VCaP (cell line): ENCODE measurements around the gene ACTRT3.
A peak's percentile ranks its signal among the peaks of the same experiment; 100 is the strongest.

ENCODE experiments used
- H3K27ac ChIP-seq: fragments of 450-650 bp; 2 replicates; pipeline ENCODE4 v1.5.1; 2017
- TF ChIP-seq, protein P1 (sequence below): fragments of 450-650 bp; conservative IDR thresholded peaks from 2 replicates; pipeline ENCODE4 v1.5.1; 2017; ENCODE audit warnings: mild to moderate bottlenecking, moderate library complexity

ACTRT3 gene

DNA sequence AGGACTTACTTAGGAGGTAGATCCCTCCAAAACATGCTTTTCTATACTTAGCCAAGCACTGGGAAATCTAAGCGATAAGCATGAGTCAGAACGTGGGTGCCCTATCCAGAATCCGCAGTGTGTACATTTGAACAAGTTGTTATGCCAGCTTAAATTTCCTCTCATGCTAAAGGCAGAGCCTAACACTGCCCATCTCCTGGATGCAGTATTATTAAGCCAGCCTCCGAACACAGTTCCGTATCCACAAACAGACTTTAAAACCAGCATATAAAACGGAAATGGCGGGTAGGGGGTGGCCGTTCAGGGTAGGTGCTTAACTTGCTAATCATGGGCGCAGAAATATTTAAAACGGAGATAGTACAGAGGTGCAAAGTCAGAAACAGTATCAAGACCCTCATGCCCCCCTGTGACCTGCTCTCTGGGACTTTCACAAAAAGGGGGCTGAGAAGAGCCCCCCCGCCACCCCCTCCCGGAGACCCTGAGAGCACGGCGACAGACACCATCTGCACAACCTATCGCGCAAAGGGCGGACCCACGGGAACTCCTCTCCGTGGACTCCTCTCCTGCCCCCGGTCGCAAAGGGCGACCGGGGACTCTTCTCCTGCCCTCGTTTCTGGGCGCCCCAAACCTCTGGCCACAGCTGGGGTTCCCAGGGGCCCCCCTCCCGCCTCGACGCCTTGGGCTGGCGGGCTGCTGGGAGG, 42.4 kb upstream of the ACTRT3 start:
- TF ChIP-seq, protein P1, sequence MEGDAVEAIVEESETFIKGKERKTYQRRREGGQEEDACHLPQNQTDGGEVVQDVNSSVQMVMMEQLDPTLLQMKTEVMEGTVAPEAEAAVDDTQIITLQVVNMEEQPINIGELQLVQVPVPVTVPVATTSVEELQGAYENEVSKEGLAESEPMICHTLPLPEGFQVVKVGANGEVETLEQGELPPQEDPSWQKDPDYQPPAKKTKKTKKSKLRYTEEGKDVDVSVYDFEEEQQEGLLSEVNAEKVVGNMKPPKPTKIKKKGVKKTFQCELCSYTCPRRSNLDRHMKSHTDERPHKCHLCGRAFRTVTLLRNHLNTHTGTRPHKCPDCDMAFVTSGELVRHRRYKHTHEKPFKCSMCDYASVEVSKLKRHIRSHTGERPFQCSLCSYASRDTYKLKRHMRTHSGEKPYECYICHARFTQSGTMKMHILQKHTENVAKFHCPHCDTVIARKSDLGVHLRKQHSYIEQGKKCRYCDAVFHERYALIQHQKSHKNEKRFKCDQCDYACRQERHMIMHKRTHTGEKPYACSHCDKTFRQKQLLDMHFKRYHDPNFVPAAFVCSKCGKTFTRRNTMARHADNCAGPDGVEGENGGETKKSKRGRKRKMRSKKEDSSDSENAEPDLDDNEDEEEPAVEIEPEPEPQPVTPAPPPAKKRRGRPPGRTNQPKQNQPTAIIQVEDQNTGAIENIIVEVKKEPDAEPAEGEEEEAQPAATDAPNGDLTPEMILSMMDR = no peak
- peak overlapping the region; percentile 58; the same call in 1 of the 2 replicates for H3K27ac ChIP-seq

GRCh38 chr3:169809230-169809795, 40.0 kb upstream of the ACTRT3 start:
- H3K27ac ChIP-seq = no peak overlapping the region
- TF ChIP-seq, protein P1 = no peak

DNA sequence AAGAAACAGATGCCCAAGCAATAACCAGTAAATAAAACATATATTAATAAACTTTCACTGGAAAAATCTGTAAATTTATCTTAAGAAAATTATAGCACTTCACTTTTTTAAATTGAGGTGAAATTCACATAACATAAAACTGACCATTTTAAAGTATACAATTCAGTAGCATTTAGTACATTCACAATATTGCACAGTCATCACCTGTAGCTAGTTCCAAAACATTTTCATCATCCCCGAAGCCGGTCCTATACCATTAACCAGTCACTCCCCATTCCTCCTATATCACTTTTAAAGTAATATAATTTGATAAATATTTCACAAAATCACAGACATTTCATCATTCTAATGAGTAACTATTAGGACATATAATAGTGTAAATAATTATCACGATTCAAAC, 35.3 kb upstream of the ACTRT3 start:
- TF ChIP-seq, protein P1 = no peak

GRCh38 chr3:169792359-169792758, 23.0 kb upstream of the ACTRT3 start:
- H3K27ac ChIP-seq = no peak overlapping the region
- TF ChIP-seq, protein P1 = no peak

More for the DNA sequence above, 35.3 kb upstream of the ACTRT3 start:
- no peak overlapping the region for H3K27ac ChIP-seq

DNA sequence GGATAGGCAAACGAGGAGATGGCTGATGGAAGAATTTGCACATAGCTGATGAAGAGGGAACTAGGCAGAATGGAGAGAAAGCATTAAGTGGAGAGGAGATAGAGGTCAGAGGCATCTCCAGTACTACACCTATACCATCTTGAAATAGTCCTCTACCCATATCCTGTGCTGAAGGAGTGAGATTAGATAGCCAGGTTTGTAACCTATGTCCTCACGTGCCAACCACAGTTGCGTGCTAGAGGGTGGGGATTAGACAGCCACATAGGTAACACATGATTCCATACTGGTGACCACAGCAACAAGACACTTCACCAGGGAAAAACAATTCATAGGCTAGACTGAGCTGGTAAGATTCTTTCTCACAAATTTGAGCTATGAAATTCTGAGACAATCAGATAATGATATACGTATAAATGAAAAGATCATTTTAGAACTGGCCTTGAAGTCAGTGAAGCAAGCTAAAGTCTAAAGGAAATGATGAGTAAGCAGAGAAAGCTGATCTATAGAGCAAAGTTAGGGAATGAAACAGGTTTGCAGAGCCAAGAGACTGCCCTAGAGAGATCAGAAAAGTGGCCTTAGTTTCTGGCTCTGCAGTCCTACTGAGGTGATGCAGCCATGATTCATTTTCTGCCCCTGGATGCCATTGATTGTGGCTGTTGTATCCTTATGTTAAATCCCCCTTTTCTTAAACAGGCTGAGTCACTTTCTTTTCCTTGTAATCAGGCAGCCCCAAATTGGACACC, 21.5 kb upstream of the ACTRT3 start:
- H3K27ac ChIP-seq = no peak overlapping the region
- TF ChIP-seq, protein P1 = no peak

GRCh38 chr3:169790219-169790618, 20.9 kb upstream of the ACTRT3 start:
- TF ChIP-seq, protein P1 = no peak
- H3K27ac ChIP-seq = no peak overlapping the region

GRCh38 chr3:169787791-169788190, 18.4 kb upstream of the ACTRT3 start:
- no peak overlapping the region for H3K27ac ChIP-seq
- TF ChIP-seq, protein P1 = no peak
